Neural cell (in vitro differentiated cells): ENCODE data around the gene OR2AT4. TPM values are rescaled to one million over a fixed set of nuclear protein-coding genes. Genes with fewer than 3 reads are reported as not detected.

ENCODE experiments used
- H2AFZ ChIP-seq: fragments of 200-600, 300-800 bp; sonication (generic), shearing (Covaris generic); 2 replicates; pipeline ENCODE4 v1.6.0; 2014; ENCODE audit warnings: low read depth, mild to moderate bottlenecking, antibody characterized with exemption, low read length, moderate library complexity
- H3F3A ChIP-seq: fragments of 200-600 bp; shearing (Covaris generic); 2 replicates; pipeline ENCODE4 v1.6.1; 2016; ENCODE audit warnings: mild to moderate bottlenecking, moderate library complexity, mixed read lengths, antibody characterized with exemption, low read length; ENCODE audit not compliant: insufficient read depth, poor library complexity, severe bottlenecking
- H3K27ac ChIP-seq: fragments of 200-600, 300-800 bp; sonication (generic), shearing (Covaris generic); 2 replicates; pipeline ENCODE4 v1.5.1; 2014; ENCODE audit warnings: mild to moderate bottlenecking, low read length, moderate library complexity
- H3K27me3 ChIP-seq: fragments of 300-800, 200-600 bp; sonication (generic), shearing (Covaris generic); 2 replicates; pipeline ENCODE4 v1.6.0; 2014; ENCODE audit warnings: mild to moderate bottlenecking, low read depth, low read length, moderate library complexity; ENCODE audit not compliant: insufficient read depth
- H3K36me3 ChIP-seq: fragments of 300-800, 200-600 bp; sonication (generic), shearing (Covaris generic); 2 replicates; pipeline ENCODE4 v1.5.1; 2014; ENCODE audit warnings: mild to moderate bottlenecking, antibody characterized with exemption, low read length, moderate library complexity; ENCODE audit not compliant: insufficient read depth
- H3K4me2 ChIP-seq: fragments of 300-800, 200-600 bp; sonication (generic), shearing (Covaris generic); 2 replicates; pipeline ENCODE4 v1.6.0; 2014; ENCODE audit warnings: mild to moderate bottlenecking, low read length
- H3K4me3 ChIP-seq: fragments of 300-800, 200-600 bp; sonication (generic), shearing (Covaris generic); 2 replicates; pipeline ENCODE4 v1.5.1; 2014; ENCODE audit warnings: mild to moderate bottlenecking, low read length, moderate library complexity
- H3K79me2 ChIP-seq: fragments of 200-600 bp; shearing (Covaris generic); replicated peaks from 2 replicates; pipeline ENCODE4 v1.6.0; 2014; ENCODE audit warnings: mild to moderate bottlenecking, low read length, moderate library complexity; ENCODE audit not compliant: insufficient read depth
- H3K9ac ChIP-seq: fragments of 300-800, 200-600 bp; sonication (generic), shearing (Covaris generic); 2 replicates; pipeline ENCODE4 v1.6.1; 2016; ENCODE audit warnings: mild to moderate bottlenecking, low read length, mixed read lengths
- H3K9me2 ChIP-seq: fragments of 200-600 bp; shearing (Covaris generic); 2 replicates; pipeline ENCODE4 v1.6.1; 2016; ENCODE audit warnings: mild to moderate bottlenecking, low read length, mixed read lengths; ENCODE audit not compliant: insufficient read depth
- H3K9me3 ChIP-seq: fragments of 200-600, 300-800 bp; sonication (generic), shearing (Covaris generic); 2 replicates; pipeline ENCODE4 v1.6.1; 2016; ENCODE audit warnings: mild to moderate bottlenecking, mixed run types, low read length, moderate library complexity, mixed read lengths
- H4K20me1 ChIP-seq: fragments of 200-600 bp; shearing (Covaris generic); 2 replicates; pipeline ENCODE4 v1.6.1; 2016; ENCODE audit warnings: mild to moderate bottlenecking, mixed run types; ENCODE audit not compliant: insufficient read depth
- CTCF ChIP-seq: fragments of 450-650 bp; IDR thresholded peaks from 2 replicates; pipeline ENCODE4 v1.5.1; 2014; ENCODE audit warnings: antibody characterized with exemption, mild to moderate bottlenecking, moderate library complexity; ENCODE audit not compliant: poor library complexity, severe bottlenecking
- EP300 ChIP-seq: fragments of 450-650 bp; conservative IDR thresholded peaks from 2 replicates; pipeline ENCODE4 v1.6.1; 2014; ENCODE audit warnings: antibody characterized with exemption, mild to moderate bottlenecking, moderate library complexity; ENCODE audit not compliant: poor library complexity, severe bottlenecking
- EZH2 ChIP-seq: fragments of 200-600, 300-800 bp; shearing (Covaris generic), sonication (generic); IDR thresholded peaks from 2 replicates; pipeline ENCODE4 v1.6.1; 2014; ENCODE audit warnings: antibody characterized with exemption, low read length, borderline replicate concordance, mild to moderate bottlenecking; ENCODE audit not compliant: insufficient read depth, poor library complexity, severe bottlenecking
- MXI1 ChIP-seq: fragments of 450-650 bp; conservative IDR thresholded peaks from 2 replicates; pipeline ENCODE4 v1.6.1; 2014; ENCODE audit warnings: antibody characterized with exemption, mild to moderate bottlenecking; ENCODE audit not compliant: poor library complexity, severe bottlenecking
- POLR2AphosphoS5 ChIP-seq: IDR thresholded peaks from 2 replicates; pipeline ENCODE4 v1.6.1; 2012
- RAD21 ChIP-seq: fragments of 450-650 bp; conservative IDR thresholded peaks from 2 replicates; pipeline ENCODE4 v1.6.1; 2014; ENCODE audit warnings: antibody characterized with exemption, mild to moderate bottlenecking, moderate library complexity
- REST ChIP-seq: IDR thresholded peaks from 2 replicates; pipeline ENCODE4 v1.6.1; 2012; ENCODE audit warnings: borderline replicate concordance
- SMC3 ChIP-seq: fragments of 450-650 bp; conservative IDR thresholded peaks from 2 replicates; pipeline ENCODE4 v1.6.1; 2014; ENCODE audit warnings: antibody characterized with exemption, mild to moderate bottlenecking, moderate library complexity; ENCODE audit not compliant: poor library complexity
- TAF1 ChIP-seq: IDR thresholded peaks from 2 replicates; pipeline ENCODE4 v1.6.1; 2012; ENCODE audit warnings: low read depth
- polyA plus RNA-seq: library from polyadenylated mRNA; depleted of rRNA; stranded (reverse); fragments of >200 nt; gene quantifications from 2 replicates; pipeline ENCODE4 v1.2.3, GENCODE V29; 2014

The OR2AT4 gene
- polyA plus RNA-seq, 1 donor from 2014 or later: not detected

- Histone ChIP-seq H3K27me3 (no peaks in the 10 kb centered on the region), H2AFZ (no peak overlapping the region), H3K79me2 (no peaks in the 10 kb centered on the region), H3K9me2 (no peaks in the 10 kb centered on the region), H4K20me1 (no peaks in the 10 kb centered on the region), H3K27ac (no peak overlapping the region), H3K9me3 (no peaks in the 10 kb centered on the region), H3K4me2 (no peak overlapping the region), H3F3A (no peaks in the 10 kb centered on the region), H3K4me3 (no peak overlapping the region), H3K9ac (no peak overlapping the region), H3K36me3 (no peaks in the 10 kb centered on the region)
- TF ChIP-seq EZH2 (no peak), TAF1 (no peak), EP300 (no peak), REST (no peak), CTCF (no peak), SMC3 (no peak), MXI1 (no peak), RAD21 (no peak), POLR2AphosphoS5 (no peak)
Observed at GRCh38 chr11:75063741-75064314, 32.8 kb downstream of the OR2AT4 start.

GRCh38 chr11:75059299-75059698, 37.4 kb downstream of the OR2AT4 start:
- no peak overlapping the region for H3K27ac ChIP-seq
- H3K9me2 ChIP-seq: no peaks in the 10 kb centered on the region
- H3K36me3 ChIP-seq: no peaks in the 10 kb centered on the region
- H2AFZ ChIP-seq: no peak overlapping the region
- H3K27me3 ChIP-seq: no peaks in the 10 kb centered on the region
- no peak overlapping the region for H3K4me3 ChIP-seq
- no peak overlapping the region for H3K9ac ChIP-seq
- H4K20me1 ChIP-seq: no peaks in the 10 kb centered on the region
- TF ChIP-seq TAF1 (no peak), REST (no peak)
- no peaks in the 10 kb centered on the region for H3K9me3 ChIP-seq
- H3F3A ChIP-seq: no peaks in the 10 kb centered on the region
- H3K79me2 ChIP-seq: no peaks in the 10 kb centered on the region
- H3K4me2 ChIP-seq: no peak overlapping the region
